ENCODE data around the gene MFAP4.

The MFAP4 gene

DNA sequence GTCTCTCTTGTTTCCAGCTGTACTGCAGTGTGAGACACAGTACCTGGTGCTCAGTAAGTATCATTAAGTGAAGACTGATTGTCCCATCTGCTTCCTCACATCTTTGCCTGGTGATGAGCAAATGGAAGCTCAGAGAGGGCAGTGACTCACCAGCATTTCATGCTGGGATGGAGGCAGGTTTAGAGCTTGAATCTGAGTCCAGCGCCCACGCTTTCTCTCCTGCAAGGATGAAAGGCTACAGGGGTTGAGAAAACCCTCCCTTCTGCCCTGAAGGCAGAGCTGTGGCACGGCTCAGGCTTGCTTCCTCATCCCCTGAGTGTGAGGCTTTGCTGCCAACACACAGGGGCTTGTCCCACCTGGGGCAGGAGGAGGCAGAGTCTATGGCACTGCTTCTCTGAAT, 22.5 kb upstream of the MFAP4 start:
- no peaks in the 10 kb centered on the region for H3K9me3 ChIP-seq (ENCODE audit: insufficient read depth, low read length)
- DNase-seq (ENCODE audit: low read depth, low spot score): no peak
- no peak overlapping the region for H3K4me3 ChIP-seq (ENCODE audit: insufficient read length, low read depth)

DNA sequence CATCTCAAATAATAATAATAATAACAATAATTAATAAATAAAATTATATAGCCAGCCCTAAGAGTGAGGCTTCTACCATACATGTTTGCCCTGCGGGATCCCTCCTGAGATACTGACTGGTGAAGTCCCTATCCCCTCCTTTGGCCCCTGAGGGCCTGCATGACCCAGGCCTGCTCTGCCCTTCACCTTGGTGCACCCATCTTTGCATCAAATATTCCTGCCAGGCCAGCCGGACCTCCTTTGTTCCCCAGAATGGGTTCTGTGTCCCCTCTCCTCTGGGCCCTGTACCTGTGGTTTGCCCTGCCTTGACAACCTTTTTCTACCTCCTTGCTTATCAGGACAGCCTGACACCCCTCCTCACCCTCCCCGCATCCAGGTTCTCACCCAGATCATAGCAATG, 22.1 kb upstream of the MFAP4 start:
- H3K27me3 ChIP-seq (ENCODE audit: insufficient read depth, insufficient read length): no peaks in the 10 kb centered on the region
- no peak for DNase-seq (ENCODE audit: low read depth, low spot score)
- H3K36me3 ChIP-seq (ENCODE audit: insufficient read depth, insufficient read length, low read length): no peaks in the 10 kb centered on the region
- no peak overlapping the region for H3K9ac ChIP-seq (ENCODE audit: insufficient read length, low read depth)
- peaks cover 29% of the 10 kb centered on the region for H3K4me1 ChIP-seq (ENCODE audit: insufficient read depth, insufficient read length)
- TF ChIP-seq YY1 (IDR thresholded peaks at IDR 0.05; ENCODE audit: insufficient read depth, insufficient read length): no peak
- no peaks in the 10 kb centered on the region for H3K9me3 ChIP-seq (ENCODE audit: insufficient read depth, low read length)
- no peak overlapping the region for H3K4me3 ChIP-seq (ENCODE audit: insufficient read length, low read depth)

More for the DNA sequence above, 22.5 kb upstream of the MFAP4 start:
- no peaks in the 10 kb centered on the region for H3K27me3 ChIP-seq (ENCODE audit: insufficient read depth, insufficient read length)
- peaks cover 29% of the 10 kb centered on the region for H3K4me1 ChIP-seq (ENCODE audit: insufficient read depth, insufficient read length)
- H3K36me3 ChIP-seq (ENCODE audit: insufficient read depth, insufficient read length, low read length): no peaks in the 10 kb centered on the region
- TF ChIP-seq SUZ12 (IDR thresholded peaks at IDR 0.05; ENCODE audit: extremely low read depth, insufficient read depth, insufficient read length) (no peak), YY1 (IDR thresholded peaks at IDR 0.05; ENCODE audit: insufficient read depth, insufficient read length) (no peak), ZNF274 (IDR thresholded peaks at IDR 0.05; ENCODE audit: low read depth, low read length) (no peak)
- H3K9ac ChIP-seq (ENCODE audit: insufficient read length, low read depth): no peak overlapping the region

DNA sequence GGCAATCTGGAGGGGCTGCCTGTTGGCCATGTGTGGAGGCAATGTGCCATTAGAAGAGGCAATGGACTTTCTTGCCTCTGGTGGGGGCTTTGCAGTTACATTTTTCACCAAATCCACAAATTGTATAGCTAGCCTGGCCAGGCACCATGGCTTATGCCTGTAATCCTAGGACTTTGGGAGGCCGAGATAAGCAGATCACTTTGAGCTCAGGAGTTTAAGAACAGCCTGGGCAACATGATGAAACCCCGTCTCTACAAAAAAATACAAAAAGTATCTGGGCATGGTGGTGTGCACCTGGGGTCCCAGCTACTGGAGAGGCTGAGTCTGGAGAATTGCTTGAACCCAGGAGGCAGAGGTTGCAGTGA, 21.3 kb upstream of the MFAP4 start:
- peaks cover 29% of the 10 kb centered on the region for H3K4me1 ChIP-seq (ENCODE audit: insufficient read depth, insufficient read length)
- no peak overlapping the region for H3K4me3 ChIP-seq (ENCODE audit: insufficient read length, low read depth)
- no peaks in the 10 kb centered on the region for H3K36me3 ChIP-seq (ENCODE audit: insufficient read depth, insufficient read length, low read length)
- no peak for DNase-seq (ENCODE audit: low read depth, low spot score)
- H3K9me3 ChIP-seq (ENCODE audit: insufficient read depth, low read length): no peaks in the 10 kb centered on the region
- TF ChIP-seq YY1 (IDR thresholded peaks at IDR 0.05; ENCODE audit: insufficient read depth, insufficient read length): no peak
- TF ChIP-seq SUZ12 (IDR thresholded peaks at IDR 0.05; ENCODE audit: extremely low read depth, insufficient read depth, insufficient read length): no peak
- TF ChIP-seq ZNF274 (IDR thresholded peaks at IDR 0.05; ENCODE audit: low read depth, low read length): no peak
- H3K9ac ChIP-seq (ENCODE audit: insufficient read length, low read depth): no peak overlapping the region
- H3K27me3 ChIP-seq (ENCODE audit: insufficient read depth, insufficient read length): no peaks in the 10 kb centered on the region

DNA sequence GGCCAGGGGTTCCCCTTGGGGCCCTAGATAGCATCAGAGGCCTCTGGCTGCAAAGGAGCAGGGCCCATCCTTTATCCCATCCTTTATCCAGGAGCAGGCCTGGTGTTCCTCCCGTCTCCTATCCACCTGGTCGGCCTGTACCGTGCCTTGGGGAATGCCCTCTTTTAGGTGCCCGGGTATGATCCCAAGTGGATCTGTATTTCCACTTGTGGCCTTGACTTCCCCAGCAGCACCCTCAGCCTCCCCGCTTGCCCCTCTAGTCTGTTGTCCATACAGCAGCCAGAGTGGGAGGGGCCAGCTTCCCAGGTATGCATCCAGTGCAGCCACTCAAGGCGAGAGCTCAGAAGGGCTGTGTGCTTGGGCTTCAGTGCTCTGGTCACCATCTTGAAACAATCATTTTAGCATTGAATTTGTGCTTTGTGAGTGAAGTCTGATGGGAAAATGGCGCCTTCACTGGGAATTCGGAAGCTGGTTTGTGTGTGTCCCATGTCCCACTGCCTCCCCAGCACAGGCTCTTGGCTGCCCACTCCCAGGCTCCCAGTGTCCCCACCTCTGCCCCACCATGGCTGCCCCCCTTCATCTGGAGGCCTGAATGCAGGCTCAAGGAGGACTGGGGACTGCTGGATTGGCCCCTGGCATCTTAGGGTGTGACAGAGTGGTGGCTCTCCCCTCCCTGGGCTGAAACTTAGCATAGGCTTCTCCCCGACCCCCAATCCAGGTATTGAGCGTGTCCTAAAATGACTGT, 20.8 kb upstream of the MFAP4 start:
- H3K4me1 ChIP-seq (ENCODE audit: insufficient read depth, insufficient read length): peaks cover 28% of the 10 kb centered on the region

DNA sequence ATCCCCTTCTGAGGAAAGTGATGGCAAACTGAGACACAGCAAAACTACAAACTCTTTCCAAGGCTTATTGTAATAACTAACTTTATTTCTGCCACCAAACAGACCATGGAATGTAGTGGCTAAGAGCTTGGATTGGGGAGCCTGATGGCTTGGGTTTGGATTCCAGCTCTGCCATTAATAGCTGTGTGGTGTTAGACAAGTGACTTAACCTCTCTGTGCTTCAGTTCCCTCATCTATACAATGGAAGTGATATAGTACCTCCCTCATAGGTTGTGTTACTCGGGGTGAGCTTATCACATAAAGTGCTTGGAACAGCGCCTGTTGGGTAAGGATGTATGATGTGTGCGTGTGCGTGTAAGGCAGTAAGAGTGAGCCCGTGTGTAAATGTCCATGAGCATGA, 18.1 kb upstream of the MFAP4 start:
- Histone ChIP-seq H3K9me3 (ENCODE audit: insufficient read depth, low read length) (no peaks in the 10 kb centered on the region), H3K4me1 (ENCODE audit: insufficient read depth, insufficient read length) (peaks cover 9% of the 10 kb centered on the region), H3K36me3 (ENCODE audit: insufficient read depth, insufficient read length, low read length) (no peaks in the 10 kb centered on the region), H3K4me3 (ENCODE audit: insufficient read length, low read depth) (no peak overlapping the region), H3K9ac (ENCODE audit: insufficient read length, low read depth) (no peak overlapping the region), H3K27me3 (ENCODE audit: insufficient read depth, insufficient read length) (no peaks in the 10 kb centered on the region)
- DNase-seq (ENCODE audit: low read depth, low spot score): no peak
- TF ChIP-seq YY1 (IDR thresholded peaks at IDR 0.05; ENCODE audit: insufficient read depth, insufficient read length) (no peak), ZNF274 (IDR thresholded peaks at IDR 0.05; ENCODE audit: low read depth, low read length) (no peak), SUZ12 (IDR thresholded peaks at IDR 0.05; ENCODE audit: extremely low read depth, insufficient read depth, insufficient read length) (no peak)

More for the DNA sequence above, 20.8 kb upstream of the MFAP4 start:
- Histone ChIP-seq H3K4me3 (ENCODE audit: insufficient read length, low read depth) (no peak overlapping the region), H3K9me3 (ENCODE audit: insufficient read depth, low read length) (no peaks in the 10 kb centered on the region), H3K36me3 (ENCODE audit: insufficient read depth, insufficient read length, low read length) (no peaks in the 10 kb centered on the region), H3K9ac (ENCODE audit: insufficient read length, low read depth) (no peak overlapping the region), H3K27me3 (ENCODE audit: insufficient read depth, insufficient read length) (no peaks in the 10 kb centered on the region)
- TF ChIP-seq ZNF274 (IDR thresholded peaks at IDR 0.05; ENCODE audit: low read depth, low read length) (no peak), SUZ12 (IDR thresholded peaks at IDR 0.05; ENCODE audit: extremely low read depth, insufficient read depth, insufficient read length) (no peak), YY1 (IDR thresholded peaks at IDR 0.05; ENCODE audit: insufficient read depth, insufficient read length) (no peak)
- DNase-seq (ENCODE audit: low read depth, low spot score): no peak

DNA sequence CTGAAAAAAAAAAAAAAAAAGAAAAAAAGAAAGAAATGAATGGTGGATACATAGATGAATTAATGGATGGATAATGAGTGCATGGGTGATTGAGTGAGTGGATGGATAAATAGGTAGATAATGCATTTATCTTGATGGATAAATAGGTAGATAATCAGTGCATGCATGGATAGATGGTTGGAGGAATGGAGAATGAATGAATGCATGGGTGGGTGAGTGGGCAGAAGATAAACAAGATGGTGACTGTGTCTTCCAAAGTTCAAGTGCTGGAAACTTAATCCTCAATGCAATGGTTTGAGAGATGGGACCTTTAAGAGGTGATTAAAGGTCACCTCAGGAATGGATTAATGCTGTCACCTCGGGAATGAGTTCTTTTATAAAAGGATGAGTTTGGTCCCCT, 17.3 kb upstream of the MFAP4 start:
- no peak for DNase-seq (ENCODE audit: low read depth, low spot score)
- H3K36me3 ChIP-seq (ENCODE audit: insufficient read depth, insufficient read length, low read length): no peaks in the 10 kb centered on the region
- no peak for TF ChIP-seq ZNF274 (IDR thresholded peaks at IDR 0.05; ENCODE audit: low read depth, low read length)
- TF ChIP-seq YY1 (IDR thresholded peaks at IDR 0.05; ENCODE audit: insufficient read depth, insufficient read length): no peak
- TF ChIP-seq SUZ12 (IDR thresholded peaks at IDR 0.05; ENCODE audit: extremely low read depth, insufficient read depth, insufficient read length): no peak
- no peaks in the 10 kb centered on the region for H3K9me3 ChIP-seq (ENCODE audit: insufficient read depth, low read length)
- no peaks in the 10 kb centered on the region for H3K27me3 ChIP-seq (ENCODE audit: insufficient read depth, insufficient read length)
- H3K4me1 ChIP-seq (ENCODE audit: insufficient read depth, insufficient read length): peaks cover 5% of the 10 kb centered on the region
- no peak overlapping the region for H3K4me3 ChIP-seq (ENCODE audit: insufficient read length, low read depth)
- H3K9ac ChIP-seq (ENCODE audit: insufficient read length, low read depth): no peak overlapping the region

DNA sequence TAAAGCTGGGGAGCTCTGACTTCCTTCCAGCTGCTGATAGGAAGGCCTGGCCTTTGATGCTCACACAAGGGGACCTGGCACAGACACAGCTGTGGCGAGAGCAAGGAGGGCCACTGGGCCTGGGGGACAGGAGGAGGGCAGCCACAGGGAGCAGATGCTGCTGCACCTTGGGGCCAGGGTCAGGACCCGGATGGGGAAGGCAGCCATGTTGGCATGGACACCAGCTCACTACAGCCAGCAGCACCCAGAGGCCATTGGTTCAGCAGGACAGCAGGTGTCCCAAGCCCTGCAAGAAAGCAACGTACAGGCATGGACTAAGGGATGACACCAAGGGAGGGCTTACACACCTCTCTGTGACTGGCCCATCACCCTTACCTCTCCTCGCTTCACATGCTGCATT, 16.0 kb upstream of the MFAP4 start:
- H3K27me3 ChIP-seq (ENCODE audit: insufficient read depth, insufficient read length): no peaks in the 10 kb centered on the region
- H3K4me3 ChIP-seq (ENCODE audit: insufficient read length, low read depth): no peak overlapping the region
- H3K9me3 ChIP-seq (ENCODE audit: insufficient read depth, low read length): no peaks in the 10 kb centered on the region
- no peak overlapping the region for H3K9ac ChIP-seq (ENCODE audit: insufficient read length, low read depth)
- no peak for TF ChIP-seq ZNF274 (IDR thresholded peaks at IDR 0.05; ENCODE audit: low read depth, low read length)
- no peak for TF ChIP-seq YY1 (IDR thresholded peaks at IDR 0.05; ENCODE audit: insufficient read depth, insufficient read length)
- no peak for TF ChIP-seq SUZ12 (IDR thresholded peaks at IDR 0.05; ENCODE audit: extremely low read depth, insufficient read depth, insufficient read length)
- no peaks in the 10 kb centered on the region for H3K36me3 ChIP-seq (ENCODE audit: insufficient read depth, insufficient read length, low read length)
- H3K4me1 ChIP-seq (ENCODE audit: insufficient read depth, insufficient read length): peaks cover 10% of the 10 kb centered on the region
- DNase-seq (ENCODE audit: low read depth, low spot score): no peak
